Body of pancreas (tissue), 4 donors: ENCODE data around the gene SLC45A2. TPM values are rescaled to one million over a fixed set of nuclear protein-coding genes. Genes with fewer than 3 reads are reported as not detected.

Experiments used
- ATAC-seq: fragments of 150-250 bp; one replicate; pipeline ENCODE4 v1.9.1; 2016
- DNase-seq, 4 donors: peaks; one replicate each; pipeline ENCODE4 v3.0.0-alpha.2; 2019
- H3K27ac ChIP-seq, 4 donors: fragments of 200-600 bp; sonication (generic); 1 replicate in 3 of 4; 2 replicates in 1 of 4; pipeline versions ENCODE4 v1.5.1 to v1.6.1; 2016 to 2019; ENCODE audit warnings: mild to moderate bottlenecking in 1 of 4, mixed read lengths in 1 of 4, moderate library complexity in 1 of 4
- H3K27me3 ChIP-seq, 2 donors: fragments of 200-600 bp; sonication (generic); one replicate each; pipeline ENCODE4 v1.6.0; 2016; ENCODE audit warnings: mild to moderate bottlenecking in 1 of 2
- H3K36me3 ChIP-seq, 2 donors: fragments of 200-600 bp; sonication (generic); replicated peaks in 1 of 2; 2 replicates each; pipeline ENCODE4 v1.5.1; 2016; ENCODE audit warnings: low read depth in 2 of 2; ENCODE audit not compliant: insufficient read depth in 1 of 2
- H3K4me1 ChIP-seq: fragments of 200-600 bp; sonication (generic); one replicate; pipeline ENCODE4 v1.6.0; 2016
- H3K4me3 ChIP-seq, 2 donors: fragments of 200-600 bp; sonication (generic); 1 replicate in 1 of 2; 2 replicates in 1 of 2; pipeline ENCODE4 v1.5.1; 2016 to 2019
- H3K9me3 ChIP-seq, 3 donors: fragments of 200-600 bp; sonication (generic); 1 replicate in 2 of 3; 2 replicates in 1 of 3; pipeline ENCODE4 v1.5.1; 2016
- POLR2A ChIP-seq, 3 donors: fragments of 450-650 bp; IDR thresholded peaks; one replicate each; pipeline ENCODE4 v1.6.1; 2016; ENCODE audit warnings: antibody characterized with exemption in 3 of 3, mild to moderate bottlenecking in 2 of 3
- WGBS, 2 donors: methylation state at CpG; one replicate each; pipeline ENCODE4 v1.1.5; 2017; 5-methylcytosine and 5-hydroxymethylcytosine counted together
- intact Hi-C: fragments of 100-400 bp; cut with DNase I; formaldehyde crosslinking; loops from one replicate; pipeline ENCODE4 v1.15.1; 2023
- total RNA-seq, 2 donors: library from RNA; depleted of rRNA; stranded (reverse); fragments of >200 nt; gene quantifications; one replicate each; pipeline ENCODE4 v1.1.0, GENCODE V29; 2016
- TF ChIP-seq, protein P1 (sequence below), 7 experiments: fragments of 450-650 bp in 4 of 7; fragments of 200-600 bp in 3 of 7; sonication (generic) in 3 of 7; IDR thresholded peaks; one replicate each; pipeline ENCODE4 v1.5.1; 2016 to 2019; ENCODE audit warnings: antibody characterized with exemption in 7 of 7

Gene SLC45A2
- total RNA-seq, 2 donors from 2014 or later: not detected

DNA sequence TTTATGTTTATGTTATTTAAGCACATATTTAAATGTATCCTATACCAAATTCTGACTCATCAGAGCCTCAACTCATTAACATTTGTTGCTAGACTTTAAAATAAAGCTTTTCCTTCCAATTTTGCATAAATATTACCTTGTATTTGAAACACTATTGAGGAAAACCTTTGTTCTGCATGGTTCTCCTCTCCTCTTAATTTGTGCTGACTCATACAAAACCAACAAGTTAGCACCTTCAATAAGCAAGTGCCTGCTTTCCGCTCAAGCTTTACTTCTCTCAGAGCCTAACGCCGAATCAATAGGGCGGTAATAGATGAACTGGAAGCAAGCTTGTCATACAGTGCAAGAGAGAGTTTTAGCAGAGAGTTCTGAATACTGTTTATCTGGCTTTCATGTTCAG lies 15.5 kb upstream of the SLC45A2 start:
- H3K9me3 ChIP-seq: no peaks in the 10 kb centered on the region
- H3K4me1 ChIP-seq: peaks cover 16% of the 10 kb centered on the region
- ATAC-seq (no peak), DNase-seq (no peak)
- H3K4me3 ChIP-seq: no peak overlapping the region
- H3K36me3 ChIP-seq: no peaks in the 10 kb centered on the region
- H3K27me3 ChIP-seq: no peaks in the 10 kb centered on the region
- intact Hi-C loops: no loop called here
- no peak for TF ChIP-seq POLR2A (IDR thresholded peaks at IDR 0.05)
- TF ChIP-seq, protein P1, sequence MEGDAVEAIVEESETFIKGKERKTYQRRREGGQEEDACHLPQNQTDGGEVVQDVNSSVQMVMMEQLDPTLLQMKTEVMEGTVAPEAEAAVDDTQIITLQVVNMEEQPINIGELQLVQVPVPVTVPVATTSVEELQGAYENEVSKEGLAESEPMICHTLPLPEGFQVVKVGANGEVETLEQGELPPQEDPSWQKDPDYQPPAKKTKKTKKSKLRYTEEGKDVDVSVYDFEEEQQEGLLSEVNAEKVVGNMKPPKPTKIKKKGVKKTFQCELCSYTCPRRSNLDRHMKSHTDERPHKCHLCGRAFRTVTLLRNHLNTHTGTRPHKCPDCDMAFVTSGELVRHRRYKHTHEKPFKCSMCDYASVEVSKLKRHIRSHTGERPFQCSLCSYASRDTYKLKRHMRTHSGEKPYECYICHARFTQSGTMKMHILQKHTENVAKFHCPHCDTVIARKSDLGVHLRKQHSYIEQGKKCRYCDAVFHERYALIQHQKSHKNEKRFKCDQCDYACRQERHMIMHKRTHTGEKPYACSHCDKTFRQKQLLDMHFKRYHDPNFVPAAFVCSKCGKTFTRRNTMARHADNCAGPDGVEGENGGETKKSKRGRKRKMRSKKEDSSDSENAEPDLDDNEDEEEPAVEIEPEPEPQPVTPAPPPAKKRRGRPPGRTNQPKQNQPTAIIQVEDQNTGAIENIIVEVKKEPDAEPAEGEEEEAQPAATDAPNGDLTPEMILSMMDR (IDR thresholded peaks at IDR 0.05): no peak
- WGBS, 2 donors: 94 to 98% methylated on average over 4 of the region's 4 CpGs
- no peak overlapping the region for H3K27ac ChIP-seq

DNA sequence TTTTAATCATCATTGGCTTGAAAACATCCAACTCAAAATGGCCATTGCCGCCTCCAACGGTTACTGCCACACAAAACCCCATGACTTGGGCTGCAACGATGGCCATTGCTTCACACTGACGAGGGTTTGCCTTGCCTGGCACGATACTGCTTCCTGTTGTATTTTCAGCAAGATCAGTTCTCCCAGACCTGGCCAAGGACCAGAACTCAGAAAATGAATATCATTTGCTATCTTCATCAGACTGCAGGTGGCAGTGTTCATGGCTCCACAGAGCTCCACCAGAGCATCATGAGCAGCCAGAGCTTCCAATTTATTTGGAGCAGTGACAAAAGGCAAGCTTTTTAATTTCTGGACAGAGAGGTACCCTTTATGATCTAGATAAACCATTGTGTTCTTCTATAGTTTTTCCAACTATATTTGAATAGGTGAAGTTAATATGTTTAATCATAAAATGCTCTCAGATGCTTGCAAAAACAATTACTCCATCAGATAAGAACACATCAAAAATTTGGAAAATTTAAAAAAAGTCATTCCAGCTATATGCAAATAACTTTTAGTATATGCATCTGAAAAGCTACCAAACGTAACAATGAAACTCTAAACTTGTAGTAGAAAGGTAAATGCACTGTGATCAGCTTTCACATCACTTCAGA lies 13.0 kb upstream of the SLC45A2 start:
- no peak overlapping the region for H3K4me3 ChIP-seq
- peaks cover 16% of the 10 kb centered on the region for H3K4me1 ChIP-seq
- peaks cover 0 to 2% of the 10 kb centered on the region in 2 donors for H3K36me3 ChIP-seq
- peak; percentile 77 to 89 (median 82) for DNase-seq
- no peak for TF ChIP-seq POLR2A (IDR thresholded peaks at IDR 0.05)
- TF ChIP-seq, protein P1 (IDR thresholded peaks at IDR 0.05): peak; percentile 14 to 79 (median 71)
- H3K27me3 ChIP-seq: no peaks in the 10 kb centered on the region
- peak; percentile 78 for ATAC-seq
- intact Hi-C loops: no loop called here
- H3K27ac ChIP-seq: peak overlapping the region in 3 of 4 donors; percentile 31 to 60 (median 39)
- WGBS, 2 donors: 31 to 32% methylated on average over 6 of the region's 6 CpGs
- no peaks in the 10 kb centered on the region for H3K9me3 ChIP-seq

DNA sequence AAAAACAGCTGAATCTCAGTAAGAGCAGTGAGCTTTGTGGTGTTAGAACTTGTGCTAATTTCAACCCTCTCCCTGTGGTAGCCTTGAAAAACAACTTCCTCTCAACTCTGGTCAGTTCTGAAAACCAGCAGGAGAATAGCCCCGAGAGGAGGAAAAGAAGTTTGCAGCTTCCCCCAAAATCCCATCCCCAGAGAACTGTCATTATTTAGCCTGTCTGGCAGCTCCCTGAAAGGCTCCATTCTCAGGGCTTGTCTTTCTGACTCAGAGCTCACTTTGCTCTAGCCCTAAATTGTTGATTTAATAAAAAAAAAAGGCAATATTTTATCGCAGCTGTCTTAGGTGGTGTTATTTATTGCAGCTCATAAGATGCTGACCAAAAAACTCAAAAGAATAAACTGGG lies 11.4 kb upstream of the SLC45A2 start:
- Histone ChIP-seq H3K36me3 (peaks cover 0 to 2% of the 10 kb centered on the region in 2 donors), H3K27me3 (no peaks in the 10 kb centered on the region), H3K9me3 (no peaks in the 10 kb centered on the region), H3K4me3 (no peak overlapping the region), H3K27ac (no peak overlapping the region), H3K4me1 (peaks cover 12% of the 10 kb centered on the region)
- ATAC-seq (no peak), DNase-seq (no peak)
- TF ChIP-seq POLR2A (IDR thresholded peaks at IDR 0.05): no peak
- TF ChIP-seq, protein P1 (IDR thresholded peaks at IDR 0.05): no peak
- intact Hi-C loops: no loop called here
- WGBS, 2 donors: 38 to 39% methylated on average over 2 of the region's 2 CpGs

DNA sequence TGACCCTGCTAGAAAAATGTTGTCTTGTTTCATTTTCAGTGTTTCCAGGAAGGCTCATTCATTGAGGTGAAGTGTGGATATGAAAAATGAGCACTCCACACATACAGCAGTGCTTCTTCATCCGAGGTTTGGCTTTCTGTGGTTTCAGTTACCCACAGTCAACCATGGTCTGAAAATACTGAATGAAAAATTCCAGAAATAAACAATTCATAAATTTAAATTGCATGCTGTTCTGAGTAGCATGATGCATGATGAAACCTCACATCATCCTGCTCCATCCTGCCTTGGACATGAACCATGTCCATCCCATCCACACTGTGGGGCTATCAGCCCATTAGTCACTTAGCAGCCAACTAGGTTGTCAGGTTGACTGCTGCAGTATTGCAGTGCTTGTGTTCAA lies 10.4 kb upstream of the SLC45A2 start:
- intact Hi-C loops: no loop called here
- Histone ChIP-seq H3K27ac (no peak overlapping the region), H3K36me3 (peaks cover 0 to 2% of the 10 kb centered on the region in 2 donors), H3K4me1 (peaks cover 11% of the 10 kb centered on the region), H3K27me3 (no peaks in the 10 kb centered on the region), H3K9me3 (no peaks in the 10 kb centered on the region), H3K4me3 (no peak overlapping the region)
- DNase-seq (no peak), ATAC-seq (no peak)
- TF ChIP-seq, protein P1 (IDR thresholded peaks at IDR 0.05): no peak
- no peak for TF ChIP-seq POLR2A (IDR thresholded peaks at IDR 0.05)
- WGBS, 2 donors: 56 to 83% methylated on average over 1 of the region's 1 CpG

DNA sequence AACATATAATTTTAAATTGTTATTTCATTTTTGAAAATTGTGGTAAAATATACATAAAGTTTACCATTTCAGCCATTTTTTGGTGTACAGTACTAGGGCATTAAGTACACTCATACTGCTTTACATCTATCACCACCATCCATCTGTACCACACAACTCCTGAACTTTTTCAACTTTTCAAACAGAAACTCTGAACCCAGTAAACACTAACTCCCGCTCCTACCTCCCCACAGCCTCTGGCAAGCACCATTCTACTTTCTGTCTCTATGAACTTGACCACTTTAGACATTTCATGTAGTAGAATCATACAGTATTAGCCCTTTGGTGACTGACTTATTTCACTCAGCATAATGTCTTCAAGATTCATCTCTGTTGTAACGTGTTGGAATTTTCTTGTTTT lies 8.4 kb upstream of the SLC45A2 start:
- Histone ChIP-seq H3K27ac (no peak overlapping the region), H3K4me1 (peaks cover 11% of the 10 kb centered on the region), H3K9me3 (no peaks in the 10 kb centered on the region), H3K4me3 (no peak overlapping the region), H3K36me3 (peaks cover 0 to 7% of the 10 kb centered on the region in 2 donors), H3K27me3 (no peaks in the 10 kb centered on the region)
- intact Hi-C loops: no loop called here
- no peak for ATAC-seq
- TF ChIP-seq, protein P1 (IDR thresholded peaks at IDR 0.05): no peak
- no peak for TF ChIP-seq POLR2A (IDR thresholded peaks at IDR 0.05)
- WGBS, 2 donors: 83 to 97% methylated on average over 2 of the region's 2 CpGs
- DNase-seq: no peak
